Fibroblast of pulmonary artery (primary cell): Measurements from ENCODE around the gene AQP12A.
"Not testable (repeated sequence)": the region's sequence is repeated elsewhere in the genome, so short reads cannot be mapped to it uniquely, and the experiment has no call there.

ENCODE experiments used
- DNase-seq: peaks from one replicate; pipeline ENCODE4 v3.0.0-alpha.2; 2010; ENCODE audit warnings: low read depth
- H3K4me3 ChIP-seq: replicated peaks from 2 replicates; pipeline ENCODE4 v1.5.1; 2011; ENCODE audit warnings: low read depth, mild to moderate bottlenecking, control low read depth, low read length, moderate library complexity
- TF ChIP-seq, protein P1 (sequence below): IDR thresholded peaks from 2 replicates; pipeline ENCODE4 v1.5.1; 2011; ENCODE audit warnings: mild to moderate bottlenecking, control low read depth, low read length, inconsistent platforms; ENCODE audit errors: missing control alignments

Gene AQP12A

DNA sequence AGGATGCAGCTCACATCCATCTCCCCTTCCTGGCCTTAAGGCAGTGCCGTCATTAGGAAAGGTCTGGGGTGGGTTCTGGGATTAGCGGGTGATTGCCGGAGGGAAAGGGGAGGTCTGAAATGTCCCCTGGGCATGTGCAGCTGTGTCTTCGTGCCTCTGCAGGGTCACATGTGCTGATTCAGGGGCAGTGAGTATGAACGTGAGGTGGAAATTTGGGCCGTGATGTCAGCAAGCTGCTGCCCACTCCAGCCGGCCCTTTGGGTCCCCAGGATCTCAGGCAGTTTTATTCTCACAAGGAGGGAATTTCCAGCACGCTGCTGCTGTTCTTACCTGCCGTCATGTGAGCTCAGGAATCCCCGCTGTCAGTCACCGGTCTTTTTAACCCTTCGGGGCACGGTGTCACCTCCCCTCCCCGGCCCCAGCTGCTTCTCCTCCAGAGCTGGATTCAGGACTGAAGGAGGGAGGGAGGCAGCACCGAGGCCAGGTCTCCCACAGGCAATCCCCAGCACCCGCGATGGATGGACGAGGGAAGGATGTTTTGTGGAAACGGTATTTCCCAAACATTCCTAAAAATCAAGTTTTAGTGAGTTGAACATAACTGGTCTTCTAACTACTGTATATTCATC lies 42.9 kb upstream of the AQP12A start:
- TF ChIP-seq, protein P1, sequence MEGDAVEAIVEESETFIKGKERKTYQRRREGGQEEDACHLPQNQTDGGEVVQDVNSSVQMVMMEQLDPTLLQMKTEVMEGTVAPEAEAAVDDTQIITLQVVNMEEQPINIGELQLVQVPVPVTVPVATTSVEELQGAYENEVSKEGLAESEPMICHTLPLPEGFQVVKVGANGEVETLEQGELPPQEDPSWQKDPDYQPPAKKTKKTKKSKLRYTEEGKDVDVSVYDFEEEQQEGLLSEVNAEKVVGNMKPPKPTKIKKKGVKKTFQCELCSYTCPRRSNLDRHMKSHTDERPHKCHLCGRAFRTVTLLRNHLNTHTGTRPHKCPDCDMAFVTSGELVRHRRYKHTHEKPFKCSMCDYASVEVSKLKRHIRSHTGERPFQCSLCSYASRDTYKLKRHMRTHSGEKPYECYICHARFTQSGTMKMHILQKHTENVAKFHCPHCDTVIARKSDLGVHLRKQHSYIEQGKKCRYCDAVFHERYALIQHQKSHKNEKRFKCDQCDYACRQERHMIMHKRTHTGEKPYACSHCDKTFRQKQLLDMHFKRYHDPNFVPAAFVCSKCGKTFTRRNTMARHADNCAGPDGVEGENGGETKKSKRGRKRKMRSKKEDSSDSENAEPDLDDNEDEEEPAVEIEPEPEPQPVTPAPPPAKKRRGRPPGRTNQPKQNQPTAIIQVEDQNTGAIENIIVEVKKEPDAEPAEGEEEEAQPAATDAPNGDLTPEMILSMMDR: no peak
- no peak overlapping the region for H3K4me3 ChIP-seq
- no peak for DNase-seq

DNA sequence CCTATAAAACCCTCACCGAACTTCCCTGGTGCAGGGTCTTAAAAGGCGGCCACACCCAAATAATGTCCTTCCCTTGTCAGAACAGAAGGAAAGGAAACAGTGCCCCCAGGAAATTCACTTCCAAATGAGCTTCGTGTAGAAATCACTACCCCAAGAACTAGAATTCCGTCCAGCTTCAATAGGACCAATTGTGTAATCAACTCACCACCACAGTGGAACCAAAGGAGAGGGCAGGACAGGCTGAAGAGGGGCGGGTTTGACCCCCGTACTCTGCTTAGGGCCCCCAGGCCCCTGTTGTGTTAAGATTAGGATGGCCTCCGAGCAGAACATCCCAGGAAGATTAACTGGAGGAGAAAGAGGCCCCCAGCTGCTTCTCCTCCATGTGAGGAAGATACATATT lies 42.3 kb upstream of the AQP12A start:
- TF ChIP-seq, protein P1: no peak
- no peak overlapping the region for H3K4me3 ChIP-seq
- DNase-seq: no peak

DNA sequence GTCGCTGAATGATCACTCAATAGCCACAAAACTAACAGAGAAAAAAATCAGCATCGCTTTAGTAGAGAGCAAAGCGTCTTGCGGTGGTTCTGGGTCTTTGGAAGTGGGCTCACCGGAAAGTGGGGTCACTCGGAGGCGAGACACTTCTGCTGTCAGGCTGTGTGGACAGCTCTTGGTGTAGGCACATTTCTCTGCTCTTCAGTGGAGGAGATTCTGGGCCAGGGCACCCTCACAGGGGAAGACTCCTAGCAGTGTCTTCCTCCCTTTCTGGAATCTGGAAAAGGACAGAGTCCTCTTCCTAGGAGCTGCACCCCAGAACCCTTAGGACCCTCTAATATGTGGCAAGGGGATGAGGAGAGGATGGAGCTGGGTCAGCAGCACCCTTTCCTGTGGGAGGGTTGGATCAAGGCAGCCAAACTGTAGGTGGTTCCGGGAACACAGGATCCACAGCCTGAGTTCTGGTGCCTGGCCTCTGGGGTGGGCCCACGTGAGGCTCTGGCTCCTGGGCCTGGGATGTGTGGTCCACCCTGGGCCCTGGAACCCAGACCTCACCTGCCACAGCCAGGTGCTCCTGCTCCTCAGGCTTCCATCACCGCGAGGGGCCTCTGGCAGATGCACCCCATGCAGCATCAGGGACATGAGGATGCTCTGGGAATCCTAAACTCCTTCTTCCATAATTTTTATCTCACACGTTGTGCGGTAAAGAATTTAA lies 41.3 kb upstream of the AQP12A start:
- TF ChIP-seq, protein P1: no peak
- DNase-seq: no peak
- no peak overlapping the region for H3K4me3 ChIP-seq

DNA sequence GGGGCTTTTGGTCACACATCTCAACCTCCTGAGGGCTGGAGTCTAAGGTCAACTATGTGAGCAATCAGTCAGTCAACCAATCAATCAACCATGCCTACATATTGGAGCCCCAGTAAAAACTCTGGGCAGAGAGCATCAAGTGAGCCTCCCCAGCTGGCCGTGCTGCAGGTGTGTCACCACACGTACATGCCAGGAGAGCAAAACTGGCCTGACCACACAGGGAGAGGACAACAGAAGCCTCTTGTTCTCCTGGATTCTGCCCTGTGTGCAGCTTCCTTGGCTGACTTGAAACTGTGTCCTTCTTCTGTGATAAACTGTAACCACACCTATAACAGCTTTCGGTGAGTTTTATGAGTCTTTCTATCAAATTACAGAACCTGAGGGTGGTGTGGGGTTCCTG lies 40.5 kb upstream of the AQP12A start:
- no peak for DNase-seq
- TF ChIP-seq, protein P1: no peak
- no peak overlapping the region for H3K4me3 ChIP-seq

DNA sequence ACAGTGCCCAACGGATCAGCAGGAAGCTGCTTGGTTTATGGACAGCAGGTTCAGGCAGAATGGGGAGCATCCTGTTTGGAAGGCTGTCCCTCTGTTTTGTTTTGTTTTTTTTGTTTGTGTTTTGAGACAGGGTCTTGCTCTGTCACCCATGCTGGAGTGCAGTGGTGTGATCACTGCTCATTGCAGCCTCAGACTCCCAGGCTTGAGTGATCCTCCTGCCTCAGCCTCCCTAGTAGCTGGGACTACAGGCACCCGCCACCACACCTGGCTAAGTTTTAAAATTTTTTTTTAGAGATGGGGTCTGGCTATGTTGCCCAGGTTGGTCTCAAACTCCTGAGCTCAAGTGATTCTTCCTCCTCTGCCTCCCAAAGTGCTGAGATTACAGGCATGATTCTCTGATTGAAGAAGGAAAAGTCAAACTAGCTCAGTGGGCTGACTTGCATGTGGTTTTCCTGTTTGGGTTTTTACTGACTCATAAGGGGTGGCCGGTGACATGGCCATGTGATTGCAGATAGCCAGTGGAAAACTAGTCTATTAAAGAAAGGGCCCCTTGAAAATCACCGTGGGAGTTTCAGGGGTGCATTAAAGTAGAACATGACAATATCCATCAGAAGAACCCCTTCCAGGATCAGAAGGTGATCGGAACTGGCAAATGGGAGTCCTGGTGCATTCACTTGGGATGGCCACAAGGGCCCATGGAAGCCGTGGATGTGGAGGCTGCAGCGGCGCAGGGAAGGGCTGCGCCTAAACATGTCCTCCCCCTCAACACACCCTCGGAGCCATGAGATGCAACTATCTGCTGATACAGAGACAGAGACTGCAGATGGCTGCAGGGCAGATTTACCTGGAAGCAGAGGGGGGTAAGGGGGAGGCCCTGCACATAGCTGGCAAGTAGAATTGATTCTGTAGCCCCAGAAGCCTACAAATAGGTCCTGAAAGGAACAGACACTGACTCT lies 35.5 kb upstream of the AQP12A start:
- DNase-seq: peak; percentile 15
- no peak overlapping the region for H3K4me3 ChIP-seq
- TF ChIP-seq, protein P1: no peak

- not testable (repeated sequence) for H3K4me3 ChIP-seq
These were observed 31.8 kb upstream of the AQP12A start for GRCh38 chr2:240659883-240660282.

GRCh38 chr2:240662681-240663080 lies 29.0 kb upstream of the AQP12A start:
- no peak overlapping the region for H3K4me3 ChIP-seq
- TF ChIP-seq, protein P1: no peak
- DNase-seq: no peak

More at GRCh38 chr2:240659883-240660282, 31.8 kb upstream of the AQP12A start:
- not testable (repeated sequence) for DNase-seq
